Superior temporal gyrus (tissue), 1 donor: ENCODE measurements around the gene GRIK4.

ENCODE experiments used
- DNase-seq: peaks from one replicate; pipeline ENCODE4 v3.0.0-alpha.2; 2016; ENCODE audit errors: extremely low spot score

The GRIK4 gene

DNA sequence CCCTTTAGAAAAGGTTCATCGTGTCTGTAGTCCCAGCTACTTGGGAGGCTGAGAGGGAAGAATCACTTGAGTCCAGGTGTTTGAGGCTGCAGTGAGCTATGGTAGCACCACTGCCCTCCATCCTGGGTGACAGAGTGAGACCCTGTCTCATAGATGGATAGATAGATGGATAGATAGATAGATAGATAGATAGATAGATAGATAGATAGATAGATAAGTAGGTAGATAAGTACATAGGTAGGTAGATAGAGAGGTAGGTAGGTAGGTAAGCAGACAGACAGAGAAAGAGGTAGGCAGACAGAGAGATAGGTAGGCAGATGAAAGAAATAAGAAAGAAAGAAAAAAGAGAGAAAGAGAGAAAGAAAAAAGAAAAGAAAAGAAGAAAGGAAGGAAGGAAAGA lies 156.4 kb downstream of the GRIK4 start:
- no peak for DNase-seq

DNA sequence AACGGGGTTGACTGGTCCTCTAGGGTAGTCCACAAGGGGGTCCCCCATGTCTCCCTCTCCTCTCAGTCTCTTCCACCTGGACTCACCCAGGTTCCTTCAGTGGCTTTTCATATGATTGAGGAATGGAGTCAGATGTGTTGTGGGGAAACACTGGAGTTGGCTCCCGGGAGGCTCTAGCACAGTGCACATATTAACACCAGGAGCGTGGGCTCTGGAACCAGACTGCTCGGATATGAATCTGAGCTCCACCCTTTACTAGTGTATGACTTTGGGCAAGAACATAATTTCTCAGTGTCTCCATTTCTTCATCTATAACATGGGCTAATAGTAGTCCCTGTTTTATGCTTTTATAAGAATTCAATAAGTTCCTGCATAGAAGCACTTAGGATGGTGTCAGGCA lies 157.0 kb downstream of the GRIK4 start:
- DNase-seq, result no peak

DNA sequence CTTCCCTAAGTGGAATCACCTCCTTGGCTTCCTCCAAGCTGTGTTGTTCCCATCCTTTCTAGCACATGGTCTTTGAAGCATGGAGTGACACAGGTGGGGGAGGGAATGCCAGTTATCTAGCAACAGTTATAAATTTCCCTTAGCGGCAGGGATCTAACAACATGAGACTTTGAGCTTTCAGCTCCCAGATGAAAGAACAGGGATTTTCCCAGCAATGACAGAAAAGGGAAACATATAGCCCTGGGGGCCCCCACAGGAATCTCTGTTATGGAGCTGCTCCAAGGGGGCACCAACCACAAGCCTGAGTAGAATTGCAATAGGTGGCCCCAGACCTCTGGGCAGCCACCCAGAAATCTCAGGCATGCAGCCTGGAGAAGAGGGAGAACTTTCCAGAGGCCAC lies 163.0 kb downstream of the GRIK4 start:
- DNase-seq, result no peak

GRCh38 chr11:120675171-120675570 lies 163.6 kb downstream of the GRIK4 start:
- DNase-seq, result no peak

- DNase-seq, result no peak
Measured at GRCh38 chr11:120676991-120677390, 165.4 kb downstream of the GRIK4 start.

DNA sequence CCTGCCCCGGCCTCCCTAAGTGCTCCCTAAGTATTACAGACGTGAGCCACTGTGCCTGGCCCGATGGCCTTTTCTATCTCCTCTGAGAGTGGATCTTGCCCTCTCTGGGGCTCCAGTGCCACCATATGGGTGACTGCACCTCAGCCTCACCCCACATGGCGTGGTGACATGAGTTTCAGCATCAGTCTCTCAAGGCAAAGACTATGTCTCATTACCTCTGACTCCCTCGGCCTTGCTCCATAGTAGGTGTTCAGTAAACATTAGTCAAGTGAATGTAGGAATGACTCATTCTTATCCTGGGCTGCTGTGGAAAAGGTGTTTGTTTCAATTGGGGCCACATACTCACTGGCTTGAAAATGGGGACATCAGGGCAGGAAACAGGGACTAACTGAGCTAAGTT lies 168.8 kb downstream of the GRIK4 start:
- DNase-seq, result no peak

GRCh38 chr11:120681434-120682331 lies 170.1 kb downstream of the GRIK4 start:
- DNase-seq, result no peak

- DNase-seq, result no peak
Measured at GRCh38 chr11:120682332-120682649, 170.7 kb downstream of the GRIK4 start.

DNA sequence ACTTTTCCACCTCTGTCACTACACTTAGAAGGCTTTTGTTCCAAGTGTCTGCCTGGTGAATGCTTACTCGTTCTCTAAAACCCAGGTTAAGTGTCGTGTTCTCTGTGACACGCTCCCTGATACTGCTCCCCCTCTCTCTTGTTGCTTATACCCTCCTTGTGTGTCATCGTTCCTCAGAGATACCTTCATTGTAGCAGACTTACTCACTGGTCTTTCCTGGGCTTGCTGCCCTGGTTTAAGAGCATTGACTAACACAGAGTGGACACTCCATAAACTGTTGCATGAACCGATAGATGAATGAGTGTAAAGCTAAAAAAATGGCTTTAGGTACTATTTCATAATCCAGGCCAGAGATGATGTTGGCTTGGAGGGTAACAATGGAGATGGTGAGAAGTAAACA lies 171.3 kb downstream of the GRIK4 start:
- no peak for DNase-seq

- DNase-seq, result no peak
Measured at GRCh38 chr11:120686516-120686915, 175.0 kb downstream of the GRIK4 start.

DNA sequence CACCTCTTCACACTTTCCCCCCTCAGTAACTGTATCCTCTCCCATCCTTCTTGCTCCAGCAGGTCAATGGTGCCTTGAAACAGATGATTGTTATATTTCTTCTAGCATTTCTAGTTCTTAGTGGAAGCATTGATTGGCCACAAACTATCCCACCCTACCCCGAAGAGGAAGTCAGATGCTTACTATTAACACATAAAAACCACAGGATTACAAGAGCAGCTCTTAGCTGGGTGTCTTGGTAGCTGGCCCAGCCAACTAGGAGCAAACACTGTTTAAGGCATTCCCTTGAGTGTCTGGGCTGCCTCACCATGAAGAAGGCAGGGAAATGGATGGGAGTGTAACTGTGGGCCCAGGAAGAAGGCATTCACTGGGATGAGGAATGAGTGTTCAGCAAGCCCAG lies 176.6 kb downstream of the GRIK4 start:
- DNase-seq, result no peak

DNA sequence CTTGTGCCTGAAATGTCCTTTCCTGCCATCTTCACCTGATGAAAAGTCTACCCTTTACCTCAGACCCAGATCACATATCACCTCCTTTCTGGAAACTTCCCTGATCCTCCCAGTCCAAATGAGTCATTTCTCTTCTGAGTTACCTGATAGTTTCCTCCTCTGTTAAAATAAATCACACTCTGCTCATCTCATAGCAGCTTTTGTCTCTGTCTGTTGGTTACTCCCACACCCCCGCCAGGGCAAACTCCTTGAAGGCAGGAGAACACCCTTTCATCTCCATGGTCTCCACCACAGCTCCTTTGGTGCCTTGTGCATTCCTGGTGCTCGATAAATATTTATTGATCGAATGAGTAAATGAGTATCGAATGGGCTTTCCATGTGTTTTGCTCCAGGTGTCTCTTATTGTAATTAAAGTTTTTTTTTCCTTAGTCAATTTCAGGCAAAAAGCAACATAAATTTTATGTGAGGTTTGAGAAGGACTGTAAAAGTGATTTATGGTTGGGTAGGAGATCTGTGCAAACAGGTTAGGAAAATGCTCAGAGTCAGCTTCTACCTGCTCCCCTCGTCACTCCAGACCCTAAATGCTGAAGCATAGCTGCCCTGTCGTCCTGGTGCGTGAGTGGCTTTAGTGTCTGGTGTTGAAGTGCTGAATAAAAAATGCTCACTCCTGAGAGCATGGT lies 178.2 kb downstream of the GRIK4 start:
- DNase-seq, result no peak

GRCh38 chr11:120690406-120690805 lies 178.9 kb downstream of the GRIK4 start:
- no peak for DNase-seq

- no peak for DNase-seq
Measured at GRCh38 chr11:120694726-120695125, 183.2 kb downstream of the GRIK4 start.

GRCh38 chr11:120695426-120695825 lies 183.9 kb downstream of the GRIK4 start:
- DNase-seq, result no peak

- DNase-seq, result no peak
Measured at GRCh38 chr11:120695939-120696338, 184.4 kb downstream of the GRIK4 start.

DNA sequence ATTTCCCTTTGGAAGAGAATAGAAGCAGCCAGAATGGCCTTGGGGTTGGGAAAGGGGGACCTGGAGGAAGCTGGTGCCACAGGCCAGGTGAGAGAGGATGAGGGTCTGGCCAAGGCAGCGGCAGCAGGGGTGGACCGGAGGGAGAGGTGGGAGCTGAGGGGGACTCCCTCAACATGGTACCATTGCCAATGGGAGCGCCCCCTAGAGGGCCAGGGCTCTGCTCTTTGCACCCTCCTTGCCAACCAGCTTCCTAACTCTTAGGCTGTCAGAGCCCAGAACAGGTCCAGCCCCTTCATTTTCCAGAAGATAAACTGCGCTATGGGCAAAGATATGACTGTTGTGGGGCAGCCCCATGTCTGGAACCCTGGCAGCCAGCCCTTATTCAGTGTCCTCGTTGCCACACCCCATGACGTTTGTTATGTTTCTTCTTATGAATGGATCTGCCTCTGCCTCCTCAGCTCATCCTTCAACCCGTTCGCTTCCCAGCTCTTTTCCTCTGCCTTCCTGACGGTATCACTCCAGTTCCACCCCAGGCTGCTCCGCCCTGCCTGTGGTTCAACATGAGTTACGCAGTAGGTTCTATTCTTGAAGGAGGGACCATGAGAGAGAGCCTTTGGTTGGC lies 185.2 kb downstream of the GRIK4 start:
- DNase-seq, result no peak

- DNase-seq, result no peak
Measured at GRCh38 chr11:120698918-120699317, 187.4 kb downstream of the GRIK4 start.

DNA sequence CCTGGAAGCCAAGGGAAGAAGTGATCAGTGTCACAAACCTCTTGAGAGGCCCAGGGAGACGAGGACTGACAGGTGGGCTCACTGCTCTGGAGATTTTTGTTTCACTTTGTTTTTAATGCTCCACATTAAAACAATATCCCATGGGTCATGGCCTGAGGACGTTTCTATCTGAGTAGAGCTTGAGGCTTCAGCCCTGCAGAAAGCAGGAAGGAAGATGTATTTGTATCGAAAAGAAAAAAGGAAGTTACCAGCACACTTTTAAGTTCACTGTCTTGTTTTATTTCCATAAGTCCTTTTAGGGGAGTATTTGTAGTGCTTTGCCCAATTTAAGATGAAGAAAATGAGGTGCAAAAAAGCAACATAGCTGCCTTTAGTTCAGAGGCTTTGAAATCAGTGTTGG lies 191.1 kb downstream of the GRIK4 start:
- DNase-seq, result no peak

GRCh38 chr11:120703358-120704152 lies 192.0 kb downstream of the GRIK4 start:
- DNase-seq, result no peak

- DNase-seq, result no peak
Measured at GRCh38 chr11:120704256-120704750, 192.8 kb downstream of the GRIK4 start.

DNA sequence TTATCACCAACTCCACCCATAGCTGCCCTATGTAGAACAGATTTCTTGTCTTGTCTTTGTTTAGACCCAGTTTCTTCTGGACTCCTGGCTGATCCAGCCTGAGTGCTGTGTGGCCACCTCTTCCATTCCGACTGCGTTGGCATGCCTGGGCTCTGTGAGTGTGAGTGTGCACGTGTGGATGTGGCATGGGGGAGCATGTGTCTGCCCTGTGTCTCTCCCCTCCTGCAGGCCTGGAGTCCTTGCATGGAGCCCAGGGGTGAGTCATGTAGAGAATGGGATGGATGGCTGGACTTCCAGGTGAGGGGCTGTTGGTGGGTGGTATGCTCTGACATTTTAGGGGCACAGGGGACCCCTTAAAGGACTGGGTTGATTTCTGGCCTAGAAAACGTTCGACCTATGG lies 194.7 kb downstream of the GRIK4 start:
- DNase-seq, result no peak
